ENCODE data around the gene RPL10A. TPM values are rescaled to one million over a fixed set of nuclear protein-coding genes. Genes with fewer than 3 reads are reported as not detected.

Gene RPL10A
- total and polyA plus RNA-seq, 2 of the 13 experiments (the other 11 are each of a cell fraction or from before 2014, with no cell fraction given), result 1,854 to 2,726 TPM

GRCh38 chr6:35496036-35496840 lies 28.0 kb downstream of the RPL10A start (continued):
- TF ChIP-seq TFAP4 (IDR thresholded peaks at IDR 0.05; ENCODE audit: borderline replicate concordance, low read depth), result peak; percentile 55
- 0 out of 2 replicates have a peak, but pooled peaks have one; percentile 32 for TF ChIP-seq EEA1 (CRISPR knock-in tag; IDR thresholded peaks at IDR 0.05; ENCODE audit: borderline replicate concordance)
- TF ChIP-seq RBM22 (optimal IDR thresholded peaks at IDR 0.05; ENCODE audit: low read length), result peak; percentile 50
- peak; percentile 57 for TF ChIP-seq POLR2G (IDR thresholded peaks at IDR 0.05; ENCODE audit: low read depth, low read length)
- TF ChIP-seq E2F5 (CRISPR knock-in tag; conservative IDR thresholded peaks at IDR 0.05), result peak; percentile 46; the same call in 1 of the 2 replicates
- peak; percentile 81; the same call in 1 of the 2 replicates for TF ChIP-seq ARID4A (CRISPR knock-in tag; IDR thresholded peaks at IDR 0.05; ENCODE audit: borderline replicate concordance)
- TF ChIP-seq ZNF263 (CRISPR knock-in tag; IDR thresholded peaks at IDR 0.05), result 0 out of 2 replicates have a peak, but pooled peaks have one; percentile 20
- TF ChIP-seq SRSF1 (optimal IDR thresholded peaks at IDR 0.05; ENCODE audit: low read depth, low read length), result peak; percentile 28
- TF ChIP-seq CBFB (CRISPR knock-in tag; IDR thresholded peaks at IDR 0.05), result peak; percentile 46; the same call in 1 of the 2 replicates
- no peak for TF ChIP-seq RARG (CRISPR knock-in tag; IDR thresholded peaks at IDR 0.05; ENCODE audit: low read depth)
- peak; percentile 28; the same call in 1 of the 2 replicates for TF ChIP-seq PCBP1 (IDR thresholded peaks at IDR 0.05; ENCODE audit: borderline replicate concordance, low read depth, low read length)
- no peak for TF ChIP-seq FOXM1 (CRISPR knock-in tag; IDR thresholded peaks at IDR 0.05)
- TF ChIP-seq ZNF816 (CRISPR knock-in tag; IDR thresholded peaks at IDR 0.05; ENCODE audit: borderline replicate concordance), result 0 out of 2 replicates have a peak, but pooled peaks have one; percentile 24
- peak; percentile 30; the same call in 1 of the 2 replicates for TF ChIP-seq KMT2A (CRISPR knock-in tag; IDR thresholded peaks at IDR 0.05)
- TF ChIP-seq ZMAT3 (CRISPR knock-in tag; conservative IDR thresholded peaks at IDR 0.05), result peak; percentile 40; the same call in 1 of the 2 replicates
- peak; percentile 30; the same call in 1 of the 2 replicates for TF ChIP-seq ZNF331 (CRISPR knock-in tag; IDR thresholded peaks at IDR 0.05)
- TF ChIP-seq HMGXB4 (CRISPR knock-in tag; IDR thresholded peaks at IDR 0.05; ENCODE audit: borderline replicate concordance in 1 of 2, low read depth in 1 of 2), result peak; percentile 45 to 54; a peak in 3 of 4 replicates
- TF ChIP-seq ZNF362 (CRISPR knock-in tag; IDR thresholded peaks at IDR 0.05; ENCODE audit: borderline replicate concordance), result no peak
- TF ChIP-seq ZNF224 (CRISPR knock-in tag; IDR thresholded peaks at IDR 0.05), result no peak
